Mesothelial cell of epicardium (in vitro differentiated cells): Measurements from ENCODE around the gene ZNF70. TPM values are rescaled to one million over a fixed set of nuclear protein-coding genes. Genes with fewer than 3 reads are reported as not detected.

Experiments
- DNase-seq, 2 experiments: peaks; one replicate each; pipeline ENCODE4 v3.0.0; 2021; ENCODE audit warnings: low spot score in 2 of 2; ENCODE audit not compliant: unreplicated experiment in 2 of 2
- H3K27ac Mint-ChIP-seq: 2 replicates; pipeline ENCODE4 v1.8.0; 2021; ENCODE audit warnings: mixed read lengths
- H3K27me3 Mint-ChIP-seq: 2 replicates; pipeline ENCODE4 v1.8.0; 2021; ENCODE audit warnings: low read depth, mixed read lengths
- H3K36me3 Mint-ChIP-seq: 2 replicates; pipeline ENCODE4 v1.8.0; 2021; ENCODE audit warnings: mixed read lengths
- H3K4me1 Mint-ChIP-seq: 2 replicates; pipeline ENCODE4 v1.8.0; 2021; ENCODE audit warnings: mixed read lengths
- H3K4me3 Mint-ChIP-seq: 2 replicates; pipeline ENCODE4 v1.8.0; 2021; ENCODE audit warnings: mild to moderate bottlenecking, moderate library complexity, mixed read lengths
- H3K9me3 Mint-ChIP-seq: 2 replicates; pipeline ENCODE4 v1.8.0; 2021; ENCODE audit warnings: mixed read lengths
- CTCF ChIP-seq: fragments of 200-600 bp; sonication (generic); IDR thresholded peaks from one replicate; pipeline ENCODE4 v1.5.0; 2021; ENCODE audit warnings: antibody characterized with exemption; ENCODE audit not compliant: unreplicated experiment
- total RNA-seq: library from RNA; stranded (reverse); gene quantifications from 3 replicates; pipeline ENCODE4 v1.2.1, GENCODE V29; 2021

Gene ZNF70
- total RNA-seq, 1 donor from 2014 or later: 17.8 TPM

DNA sequence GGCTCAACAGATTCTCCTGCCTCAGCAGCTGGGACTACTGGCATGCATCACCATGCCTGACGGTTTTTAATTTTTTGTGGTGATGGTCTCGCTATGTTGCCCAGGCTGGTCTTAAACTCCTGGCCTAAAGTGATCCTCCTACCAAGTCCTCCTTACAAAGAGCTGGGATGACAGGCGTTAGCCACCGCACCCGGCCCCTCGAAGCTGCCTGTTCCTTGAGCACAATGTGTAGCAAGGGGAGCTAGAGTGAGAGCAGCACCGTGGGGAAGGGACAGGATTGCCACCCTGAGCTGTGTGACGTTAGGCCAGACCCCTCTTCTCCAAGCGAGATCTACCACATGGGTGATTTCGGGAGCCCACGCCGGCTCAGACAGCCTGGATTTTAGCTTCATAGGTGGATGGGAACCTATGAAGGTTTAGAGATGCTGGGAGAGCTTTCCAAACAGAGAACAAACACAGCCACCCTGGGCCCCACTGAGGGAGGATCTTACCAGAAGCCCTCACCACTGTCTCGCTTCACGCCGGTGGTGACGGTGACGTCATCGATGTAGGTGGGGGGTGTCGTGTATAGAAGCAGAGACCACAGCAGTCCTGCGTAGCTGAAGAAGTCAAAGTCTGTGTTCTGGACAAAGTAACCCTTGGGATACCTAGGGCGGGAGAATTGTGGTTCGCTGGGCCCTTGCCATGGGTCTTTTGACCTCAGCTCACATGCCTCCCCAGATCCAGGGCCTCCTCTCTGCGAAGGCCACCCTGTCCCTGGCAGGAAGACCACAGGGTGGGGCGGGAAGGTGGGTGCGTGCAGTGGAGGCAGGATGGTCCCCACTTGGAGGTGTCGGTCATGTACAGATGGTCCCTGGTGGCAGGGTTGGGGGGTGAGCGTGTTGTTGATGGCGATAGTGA, 37.0 kb downstream of the ZNF70 start:
- peaks cover 10% of the 10 kb centered on the region for H3K4me1 Mint-ChIP-seq
- H3K9me3 Mint-ChIP-seq: no peaks in the 10 kb centered on the region
- no peak for DNase-seq
- H3K36me3 Mint-ChIP-seq: peaks cover 29% of the 10 kb centered on the region
- peak overlapping the region; percentile 34 for H3K4me3 Mint-ChIP-seq
- H3K27ac Mint-ChIP-seq: no peak overlapping the region
- TF ChIP-seq CTCF: no peak
- H3K27me3 Mint-ChIP-seq: no peaks in the 10 kb centered on the region

DNA sequence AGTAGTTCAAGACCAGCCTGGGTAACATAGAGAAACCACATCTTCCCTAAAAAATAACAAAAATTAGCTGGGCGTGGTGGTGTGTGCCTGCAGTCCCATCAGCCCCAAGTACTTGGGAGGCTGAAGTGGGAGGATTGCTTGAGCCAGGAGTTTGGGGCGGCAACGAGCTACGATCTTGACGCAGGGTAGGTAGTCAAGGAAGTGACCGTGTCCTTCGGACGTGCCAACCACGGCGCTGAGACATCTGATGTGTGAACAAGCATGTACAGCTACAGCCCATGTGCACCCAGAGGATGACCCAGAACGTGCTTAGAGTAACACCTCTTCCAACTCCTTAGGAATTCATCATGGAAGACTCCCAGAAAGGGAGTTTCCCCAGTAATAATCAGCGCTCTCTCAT, 38.7 kb downstream of the ZNF70 start:
- H3K9me3 Mint-ChIP-seq: no peaks in the 10 kb centered on the region
- no peak overlapping the region for H3K27ac Mint-ChIP-seq
- DNase-seq: no peak
- H3K4me1 Mint-ChIP-seq: peaks cover 6% of the 10 kb centered on the region
- H3K4me3 Mint-ChIP-seq: no peak overlapping the region
- no peaks in the 10 kb centered on the region for H3K27me3 Mint-ChIP-seq
- H3K36me3 Mint-ChIP-seq: peaks cover 40% of the 10 kb centered on the region
- TF ChIP-seq CTCF: no peak

- Mint-ChIP-seq H3K4me1 (no peaks in the 10 kb centered on the region), H3K9me3 (no peaks in the 10 kb centered on the region), H3K27ac (no peak overlapping the region), H3K4me3 (no peak overlapping the region), H3K36me3 (peaks cover 61% of the 10 kb centered on the region), H3K27me3 (no peaks in the 10 kb centered on the region)
- DNase-seq: no peak
- TF ChIP-seq CTCF: no peak
These were observed 41.8 kb downstream of the ZNF70 start for GRCh38 chr22:23709107-23709506.

DNA sequence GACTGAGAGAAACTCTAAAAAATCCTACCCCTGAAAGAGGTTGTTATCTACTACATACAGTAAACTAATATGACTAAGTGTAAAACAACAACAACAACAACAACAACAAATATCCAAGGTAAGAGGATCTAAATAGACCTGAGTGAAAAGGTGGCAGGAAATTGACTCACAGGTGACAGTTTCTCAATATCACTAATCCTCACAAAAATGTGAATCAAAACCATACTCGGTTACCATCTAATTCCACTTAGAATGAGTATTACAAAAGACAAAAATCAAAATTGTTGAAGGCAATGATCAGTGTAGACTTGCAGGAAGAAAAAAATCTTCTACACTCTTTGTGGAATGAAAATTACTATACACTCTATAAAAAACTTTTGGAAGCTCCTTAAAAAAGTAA, 42.6 kb downstream of the ZNF70 start:
- Mint-ChIP-seq H3K27ac (no peak overlapping the region), H3K4me3 (no peak overlapping the region), H3K9me3 (no peaks in the 10 kb centered on the region), H3K36me3 (peaks cover 60% of the 10 kb centered on the region), H3K27me3 (no peaks in the 10 kb centered on the region), H3K4me1 (no peaks in the 10 kb centered on the region)
- no peak for DNase-seq
- TF ChIP-seq CTCF: no peak

DNA sequence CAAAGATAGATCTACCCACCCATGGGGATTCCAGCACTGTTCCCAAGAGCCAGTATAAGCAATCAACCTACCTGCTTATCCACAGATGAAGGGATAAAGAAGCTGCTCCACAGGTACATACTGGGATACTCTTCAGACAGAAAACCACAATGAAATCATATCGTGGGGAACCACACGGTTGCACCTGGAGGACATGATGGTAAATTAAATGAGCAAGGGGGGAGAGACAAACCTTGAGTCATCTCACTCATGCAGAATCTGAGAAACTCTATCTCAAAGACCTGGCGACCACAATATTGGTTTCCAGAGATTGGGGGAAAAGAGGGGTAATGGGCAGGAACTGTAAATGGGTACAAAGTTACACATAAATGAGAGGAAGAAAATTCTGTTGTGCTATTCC, 45.6 kb downstream of the ZNF70 start:
- H3K4me1 Mint-ChIP-seq: no peaks in the 10 kb centered on the region
- H3K36me3 Mint-ChIP-seq: peaks cover 59% of the 10 kb centered on the region
- no peak for DNase-seq
- H3K9me3 Mint-ChIP-seq: no peaks in the 10 kb centered on the region
- no peak overlapping the region for H3K27ac Mint-ChIP-seq
- no peak for TF ChIP-seq CTCF
- H3K27me3 Mint-ChIP-seq: no peaks in the 10 kb centered on the region
- no peak overlapping the region for H3K4me3 Mint-ChIP-seq
